Anterior cingulate cortex (tissue), 58 donors: Measurements from ENCODE around the gene KRTAP12-1.
"Not testable (repeated sequence)": the region's sequence is repeated elsewhere in the genome, so short reads cannot be mapped to it uniquely, and the experiment has no call there.

Experiments used
- DNase-seq, 58 donors: peaks; one replicate each; lab custom pipeline; 2025; lab: John Stamatoyannopoulos, UW

KRTAP12-1 gene

DNA sequence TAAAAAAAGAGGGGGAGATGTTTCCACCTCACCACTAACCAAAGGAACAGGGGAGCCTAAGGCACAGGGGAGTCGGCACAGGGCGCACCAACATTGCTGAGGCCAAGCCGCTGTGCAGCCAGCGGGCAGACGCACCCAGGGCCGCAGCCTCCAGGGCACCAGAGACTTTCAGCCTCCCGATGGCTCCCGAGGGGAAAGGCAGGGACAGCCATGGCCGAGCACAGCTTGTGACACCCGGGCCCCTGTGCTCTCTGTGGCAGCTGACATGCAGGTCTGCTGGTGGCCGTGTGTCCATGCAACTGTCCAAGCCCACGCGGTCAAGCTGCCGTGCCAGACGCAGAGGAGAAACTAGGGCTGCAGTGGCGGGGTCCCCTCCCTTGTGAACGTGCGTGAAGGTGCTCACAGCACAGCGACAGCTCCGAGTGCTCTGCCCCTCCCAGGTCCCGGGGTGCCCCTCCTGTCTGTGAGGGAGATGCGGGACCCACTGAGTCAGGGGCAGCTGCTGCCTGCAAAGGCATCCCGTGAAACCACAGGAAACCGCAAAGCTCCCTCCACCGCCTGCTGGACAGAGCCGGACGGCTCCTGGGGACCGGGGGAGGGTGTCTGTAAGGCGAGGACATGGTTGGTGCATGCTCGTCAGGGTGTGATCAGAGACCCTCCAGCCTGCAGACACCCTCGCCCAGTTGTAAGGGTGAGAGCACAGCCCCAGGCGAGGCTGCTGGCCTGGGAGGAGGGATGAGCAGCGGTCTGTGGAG lies 33.2 kb downstream of the KRTAP12-1 start:
- DNase-seq, result no peak

DNA sequence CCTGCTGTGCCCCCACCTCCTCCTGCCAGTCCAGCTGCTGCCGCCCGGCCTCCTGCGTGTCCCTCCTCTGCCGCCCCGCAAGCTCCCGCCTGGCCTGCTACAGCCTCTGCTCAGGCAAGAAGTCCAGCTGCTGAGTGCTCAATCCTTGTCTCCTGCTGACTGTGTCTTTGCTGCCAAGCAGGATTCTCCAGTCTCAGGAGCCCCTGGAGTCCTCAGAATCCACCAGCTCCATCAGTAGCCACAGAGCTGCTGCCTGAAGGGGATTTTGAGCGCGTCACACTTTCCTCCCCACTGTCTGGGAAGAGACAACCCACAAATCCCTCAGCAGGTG lies 34.8 kb downstream of the KRTAP12-1 start:
- no peak for DNase-seq

DNA sequence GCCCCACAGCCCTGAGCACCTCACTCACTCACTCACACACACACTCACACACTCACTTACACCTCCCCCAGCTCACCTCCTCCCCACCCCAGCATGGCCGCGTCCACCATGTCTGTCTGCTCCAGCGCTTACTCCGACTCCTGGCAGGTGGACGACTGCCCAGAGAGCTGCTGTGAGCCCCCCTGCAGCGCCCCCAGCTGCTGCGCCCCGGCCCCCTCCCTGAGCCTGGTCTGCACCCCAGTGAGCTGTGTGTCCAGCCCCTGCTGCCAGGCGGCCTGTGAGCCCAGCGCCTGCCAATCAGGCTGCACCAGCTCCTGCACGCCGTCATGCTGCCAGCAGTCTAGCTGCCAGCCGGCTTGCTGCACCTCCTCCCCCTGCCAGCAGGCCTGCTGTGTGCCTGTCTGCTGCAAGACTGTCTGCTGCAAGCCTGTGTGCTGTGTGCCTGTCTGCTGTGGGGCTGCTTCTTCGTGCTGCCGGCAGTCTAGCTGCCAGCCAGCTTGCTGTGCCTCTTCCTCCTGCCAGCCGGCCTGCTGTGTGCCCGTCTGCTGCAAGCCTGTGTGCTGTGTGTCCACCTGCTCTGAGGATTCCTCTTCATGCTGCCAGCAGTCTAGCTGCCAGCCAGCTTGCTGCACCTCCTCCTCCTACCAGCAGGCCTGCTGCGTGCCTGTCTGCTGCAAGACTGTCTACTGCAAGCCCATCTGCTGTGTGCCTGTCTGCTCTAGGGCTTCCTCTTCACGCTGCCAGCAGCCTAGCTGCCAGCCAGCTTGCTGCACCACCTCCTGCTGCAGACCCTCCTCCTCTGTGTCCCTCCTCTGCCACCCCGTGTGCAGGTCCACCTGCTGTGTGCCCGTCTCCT lies 35.4 kb downstream of the KRTAP12-1 start, which contains the start of gene KRTAP10-11:
KRTAP10-11 (plus strand) TSS at position 49 of the 856 bp plus-strand sequence; CDS start at position 94, 45 bp downstream.
- DNase-seq, result not testable (repeated sequence)

DNA sequence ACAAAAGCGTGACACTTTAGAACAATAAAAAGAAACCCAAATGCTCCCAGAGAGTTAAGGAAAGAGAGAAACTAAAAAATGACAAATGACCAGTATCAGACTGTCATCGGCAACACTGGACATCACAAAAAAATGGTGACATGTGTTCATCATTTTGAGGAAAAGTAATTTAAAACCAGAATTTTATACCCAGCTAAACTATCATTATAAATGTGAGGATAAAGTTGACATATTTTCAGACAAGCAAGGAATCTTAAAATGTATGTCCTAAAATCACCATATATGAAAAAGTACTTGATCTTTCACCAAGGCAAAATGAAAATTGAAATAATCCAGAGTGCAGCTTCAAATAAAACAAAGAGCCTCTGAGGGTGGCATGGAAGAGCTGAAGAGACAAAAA lies 37.1 kb downstream of the KRTAP12-1 start:
- no peak for DNase-seq

DNA sequence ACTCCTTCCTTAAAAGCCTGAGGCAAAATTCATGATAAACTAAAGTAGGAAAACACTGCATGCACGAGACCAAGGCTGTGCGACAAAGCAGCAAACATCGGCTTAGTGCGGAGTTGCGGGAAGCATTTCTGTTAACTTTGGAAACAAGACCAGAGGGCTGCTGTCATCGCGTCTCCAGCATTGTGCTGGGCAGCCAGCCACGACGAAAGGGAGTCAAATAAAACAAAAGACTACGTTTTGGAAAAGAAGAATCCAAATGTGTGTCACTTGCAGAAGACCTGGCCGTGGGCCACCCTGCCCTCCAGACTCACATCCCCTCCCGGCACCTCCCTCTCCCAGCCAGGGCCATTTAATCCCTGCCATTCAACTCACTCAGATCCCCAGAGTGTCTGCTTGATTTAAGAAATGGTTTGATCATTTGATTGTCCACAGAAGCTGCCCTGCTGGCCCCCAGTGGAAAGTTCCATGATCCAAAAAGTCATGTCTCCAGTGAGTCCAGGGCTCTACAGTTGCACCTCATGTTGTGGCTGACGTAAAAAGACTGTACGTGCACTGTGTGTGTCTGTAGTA lies 38.1 kb downstream of the KRTAP12-1 start:
- no peak for DNase-seq

DNA sequence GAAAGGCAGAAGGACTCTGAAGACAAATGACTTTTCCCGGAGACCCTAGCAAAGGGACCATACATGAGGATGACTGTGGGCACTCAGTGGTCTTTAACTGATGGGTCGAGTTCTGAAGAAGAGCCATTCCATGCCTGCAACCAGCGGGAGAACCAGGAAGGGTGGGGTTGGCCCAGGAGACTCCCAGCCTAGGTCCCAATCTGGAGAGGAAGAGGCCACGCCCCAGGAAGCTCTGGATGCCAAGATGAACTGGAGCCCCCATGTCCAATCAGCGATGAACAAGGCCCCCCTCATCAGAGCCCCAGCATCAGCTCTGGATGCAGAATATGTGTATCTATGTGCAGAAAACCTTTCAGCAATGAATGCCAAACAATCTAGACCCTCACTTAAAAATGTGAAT lies 41.2 kb downstream of the KRTAP12-1 start:
- DNase-seq, result no peak

DNA sequence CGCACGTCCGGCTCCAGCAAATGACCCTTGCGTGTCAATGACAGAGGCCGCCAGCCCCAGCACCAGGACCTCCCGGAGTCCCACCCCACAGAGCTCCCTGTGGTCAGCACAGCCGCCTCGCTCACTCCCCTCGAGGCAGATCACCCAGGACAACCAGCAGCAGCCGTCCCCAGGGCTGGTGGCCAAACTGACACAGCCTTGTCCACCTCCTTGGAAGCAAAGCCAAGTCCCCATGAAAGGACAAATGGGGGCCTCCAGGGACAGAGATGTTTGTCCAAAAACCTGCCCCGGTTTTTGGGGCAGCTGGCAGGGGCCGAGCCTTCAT lies 42.7 kb downstream of the KRTAP12-1 start:
- DNase-seq, result no peak

DNA sequence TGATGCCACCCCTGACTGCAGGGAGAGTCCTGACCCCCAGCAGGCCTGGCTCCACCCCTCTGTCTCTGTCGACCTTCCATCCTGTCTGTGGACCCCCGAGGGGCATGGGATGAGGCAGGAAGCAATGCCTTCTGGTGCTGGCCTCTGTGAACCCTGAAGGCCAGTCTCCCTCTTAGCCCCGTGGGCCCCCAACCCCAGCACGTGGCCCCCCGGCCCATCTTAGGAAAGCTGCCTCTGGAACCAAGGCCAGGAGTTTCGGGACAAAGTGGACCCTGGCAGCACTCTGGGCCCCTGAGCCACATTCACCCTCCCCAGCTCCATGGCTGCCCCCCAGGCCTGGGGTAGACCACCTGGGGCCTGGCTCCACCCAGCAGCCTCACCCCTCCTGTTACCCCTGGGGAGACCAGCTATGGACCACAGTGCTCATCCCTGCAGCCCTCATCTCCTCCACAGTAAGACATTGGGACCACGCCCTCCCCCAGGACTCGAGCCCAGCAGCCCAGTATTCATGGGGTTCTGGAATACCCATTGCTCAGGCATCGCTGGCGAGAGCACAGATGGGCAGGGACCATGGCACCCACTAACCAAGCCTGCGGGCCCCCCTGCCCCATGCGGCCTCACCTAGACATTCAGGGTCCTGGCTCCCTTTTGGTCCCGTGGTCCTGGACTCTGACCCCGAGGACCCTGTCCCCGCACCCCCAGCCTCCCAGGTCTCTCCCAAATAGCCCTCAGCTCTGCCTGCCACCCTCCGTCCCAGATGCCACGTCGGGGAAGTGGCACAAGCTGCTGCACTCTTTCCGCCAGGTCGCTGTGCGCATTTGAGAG lies 43.2 kb downstream of the KRTAP12-1 start:
- DNase-seq, result not testable (repeated sequence)

DNA sequence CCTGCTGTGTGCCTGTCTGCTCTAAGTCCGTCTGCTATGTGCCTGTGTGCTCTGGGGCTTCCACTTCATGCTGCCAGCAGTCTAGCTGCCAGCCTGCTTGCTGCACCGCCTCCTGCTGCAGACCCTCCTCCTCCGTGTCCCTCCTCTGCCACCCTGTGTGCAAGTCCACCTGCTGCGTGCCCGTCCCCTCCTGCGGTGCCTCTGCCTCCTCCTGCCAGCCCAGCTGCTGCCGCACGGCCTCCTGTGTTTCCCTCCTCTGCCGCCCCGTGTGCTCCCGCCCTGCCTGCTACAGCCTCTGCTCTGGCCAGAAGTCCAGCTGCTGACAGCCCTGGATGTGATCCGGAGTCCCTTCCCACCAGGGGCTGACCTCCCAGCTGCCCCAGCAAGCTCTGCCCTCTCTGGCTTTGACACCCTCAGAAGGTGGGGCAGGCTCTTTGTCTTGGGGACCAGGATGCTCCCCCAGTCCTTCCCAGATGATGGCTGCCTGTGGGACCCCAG lies 44.1 kb downstream of the KRTAP12-1 start:
- not testable (repeated sequence) for DNase-seq

DNA sequence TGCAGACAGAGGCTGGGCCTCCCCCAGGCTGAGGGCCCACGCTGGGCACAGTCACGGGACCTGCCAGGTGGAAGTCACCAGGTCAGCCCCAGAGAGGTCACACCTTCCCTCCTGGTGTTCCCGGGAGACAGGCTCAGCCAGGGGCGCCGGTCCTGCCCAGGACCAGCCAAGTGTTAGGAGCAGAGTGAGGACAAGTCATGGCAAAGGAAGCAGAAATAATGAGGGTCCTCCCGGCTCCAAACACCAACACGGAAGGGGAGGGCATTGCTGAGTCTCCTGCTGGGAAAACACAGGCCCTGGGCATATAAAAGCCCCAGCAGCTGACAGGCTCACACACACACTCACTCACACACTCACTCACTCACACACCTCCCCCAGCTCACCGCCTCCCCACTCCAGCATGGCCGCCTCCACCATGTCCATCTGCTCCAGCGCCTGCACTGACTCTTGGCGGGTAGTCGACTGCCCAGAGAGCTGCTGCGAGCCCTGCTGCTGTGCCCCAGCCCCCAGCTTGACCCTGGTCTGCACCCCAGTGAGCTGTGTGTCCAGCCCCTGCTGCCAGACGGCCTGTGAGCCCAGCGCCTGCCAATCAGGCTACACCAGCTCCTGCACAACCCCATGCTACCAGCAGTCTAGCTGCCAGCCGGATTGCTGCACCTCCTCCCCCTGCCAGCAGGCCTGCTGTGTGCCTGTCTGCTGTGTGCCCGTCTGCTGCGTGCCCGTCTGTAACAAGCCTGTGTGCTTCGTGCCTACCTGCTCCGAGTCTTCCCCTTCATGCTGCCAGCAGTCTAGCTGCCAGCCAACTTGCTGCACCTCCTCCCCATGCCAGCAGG lies 44.7 kb downstream of the KRTAP12-1 start, which contains the start of gene KRTAP10-10:
KRTAP10-10 (plus strand) TSS at position 339 of the 833 bp plus-strand sequence; CDS start at position 401, 62 bp downstream.
- DNase-seq, result peak in 18 of 58 donors; percentile 2 to 45 (median 28)

DNA sequence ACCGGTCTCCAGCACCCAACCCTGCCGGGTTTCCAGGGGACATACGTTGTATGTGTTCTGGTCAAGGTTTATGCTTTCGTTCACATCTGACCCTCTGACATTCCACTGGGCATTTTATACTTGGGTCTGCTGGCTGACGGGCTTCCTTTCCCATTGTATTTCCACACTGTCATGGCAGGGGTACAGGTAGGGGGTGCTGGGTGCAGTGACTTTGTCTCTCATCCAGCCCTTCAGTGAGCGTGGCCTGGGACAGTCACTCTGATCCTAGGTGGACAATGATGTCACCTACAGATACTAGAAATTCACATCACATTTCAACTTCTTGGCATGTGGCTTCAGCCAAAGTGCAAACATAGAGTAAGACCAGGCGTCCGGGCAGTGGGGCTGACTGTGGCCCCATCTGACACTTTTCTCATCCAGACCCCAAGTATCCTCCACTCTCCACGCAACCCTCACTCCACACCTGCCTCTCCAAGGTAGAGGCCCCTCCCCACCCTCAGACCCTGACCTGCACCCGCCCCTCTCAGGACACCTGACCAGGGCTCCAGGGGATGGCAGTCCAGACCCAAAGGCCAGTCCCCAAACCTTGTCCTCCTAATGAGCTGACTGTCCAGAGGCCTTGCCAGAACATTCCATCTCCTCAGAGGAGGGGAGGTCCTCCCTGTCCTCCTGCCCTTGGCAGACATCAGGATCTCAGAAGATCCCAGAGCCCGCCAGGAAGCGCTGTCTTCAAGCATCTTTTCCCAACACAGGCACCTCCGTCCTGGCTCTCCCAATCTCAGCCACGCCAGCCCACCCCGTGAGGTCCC lies 45.5 kb downstream of the KRTAP12-1 start:
- DNase-seq, result no peak

DNA sequence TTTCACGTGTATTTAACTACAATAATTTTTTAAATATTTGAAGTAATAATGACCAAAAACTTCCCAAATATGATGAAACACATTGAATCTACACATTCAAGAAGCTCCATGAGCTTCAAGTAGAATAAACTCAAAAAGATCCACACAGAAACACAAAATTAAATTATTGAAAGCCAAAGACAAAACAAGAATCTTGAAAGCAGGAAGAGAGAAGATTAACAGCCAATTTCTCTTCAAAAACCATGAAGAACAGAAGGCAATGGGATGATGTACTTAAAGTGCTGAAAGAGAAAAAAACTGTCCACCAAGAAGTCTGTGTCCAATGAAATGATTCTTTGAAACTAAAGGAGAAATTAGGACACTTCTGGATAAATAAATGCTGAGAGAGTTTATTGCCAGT lies 49.9 kb downstream of the KRTAP12-1 start:
- DNase-seq, result no peak
